ENCODE results near the gene ASAH2B.

Gene ASAH2B

GRCh38 chr10:50798297-50798696 lies 58.6 kb downstream of the ASAH2B start:
- DNase-seq (ENCODE audit: low read depth) = no peak

DNA sequence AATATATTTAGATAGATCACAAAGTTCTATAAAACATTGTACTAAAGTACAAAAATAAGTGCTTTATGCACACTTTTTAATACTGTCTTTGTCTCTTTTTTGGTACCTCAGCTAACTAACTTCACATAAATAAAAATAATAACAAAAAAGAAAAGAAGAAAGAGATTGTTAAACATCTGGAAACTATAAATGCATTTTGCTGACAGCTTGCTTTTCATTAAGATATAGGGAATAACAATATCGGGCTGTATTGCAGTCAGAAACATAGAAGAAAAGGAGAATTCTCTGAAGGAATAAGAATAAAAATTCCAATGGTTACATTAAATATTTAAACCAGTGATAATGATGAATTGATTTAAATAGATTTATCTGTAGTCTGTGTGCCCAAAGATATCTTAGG lies 59.9 kb downstream of the ASAH2B start:
- no peak for DNase-seq (ENCODE audit: low read depth)

DNA sequence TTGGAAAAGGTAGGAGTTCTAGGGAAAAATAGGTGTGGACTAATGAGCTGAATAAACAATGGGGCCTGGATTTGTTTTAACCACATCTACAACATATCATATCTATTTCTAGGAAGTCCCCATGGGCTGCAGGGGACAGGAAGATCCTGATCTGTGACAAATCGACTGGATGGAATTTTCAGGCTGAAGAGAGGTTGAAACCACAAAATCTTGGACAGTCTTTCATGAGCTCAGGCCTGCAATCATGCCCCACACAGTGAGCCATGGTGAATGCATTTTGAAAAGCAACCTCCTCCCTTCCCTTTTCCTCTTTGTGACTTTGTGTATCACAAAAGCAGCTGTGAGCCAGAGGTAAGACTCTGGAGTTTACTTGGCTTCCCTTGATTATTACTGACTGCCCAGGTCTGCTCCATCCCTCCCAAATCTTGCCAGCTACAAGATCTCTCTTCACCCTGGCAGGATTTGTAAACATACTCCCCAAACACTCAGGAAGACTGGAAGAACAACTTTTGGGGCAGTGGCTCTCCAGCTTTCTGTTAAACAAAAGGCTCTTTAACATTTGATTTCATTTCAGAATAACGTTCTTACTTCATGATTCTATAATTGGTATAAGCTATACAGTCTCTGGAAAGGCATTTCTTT lies 66.4 kb downstream of the ASAH2B start:
- no peak for DNase-seq (ENCODE audit: low read depth)

- no peak for DNase-seq (ENCODE audit: low read depth)
Observed at GRCh38 chr10:50807851-50808776, 68.4 kb downstream of the ASAH2B start.

Measured in fibroblast of the conjunctiva (primary cell).